GM23338 (cell line): ENCODE measurements around the gene RAB1B. TPM values are rescaled to one million over a fixed set of nuclear protein-coding genes. Genes with fewer than 3 reads are reported as not detected.

Experiments
- ATAC-seq: fragments of 200-7000 bp; cut with Tn5 transposase; 3 replicates; pipeline ENCODE4 v1.9.1; 2020
- DNase-seq: peaks from one replicate; pipeline ENCODE4 v3.0.0-alpha.2; 2015; ENCODE audit warnings: low spot score
- H2AFZ ChIP-seq: fragments of 200-600 bp; sonication (generic); 2 replicates; pipeline ENCODE4 v1.8.0; 2016; ENCODE audit warnings: antibody characterized with exemption, mild to moderate bottlenecking, moderate library complexity
- H3F3A ChIP-seq: fragments of 200-600 bp; sonication (generic); replicated peaks from 2 replicates; pipeline ENCODE4 v1.8.0; 2017; ENCODE audit warnings: antibody characterized with exemption, mixed run types, low read depth
- H3K27ac ChIP-seq: fragments of 200-600 bp; sonication (generic); 2 replicates; pipeline ENCODE4 v1.6.1; 2016; ENCODE audit warnings: low read depth
- H3K27me3 ChIP-seq: fragments of 200-600 bp; sonication (generic); 2 replicates; pipeline ENCODE4 v1.8.0; 2016; ENCODE audit warnings: mild to moderate bottlenecking, mixed run types, moderate library complexity; ENCODE audit not compliant: insufficient read depth
- H3K36me3 ChIP-seq: fragments of 200-600 bp; sonication (generic); 2 replicates; pipeline ENCODE4 v1.8.0; 2016; ENCODE audit warnings: mild to moderate bottlenecking; ENCODE audit not compliant: insufficient read depth
- H3K4me1 ChIP-seq: fragments of 200-600 bp; sonication (generic); 2 replicates; pipeline ENCODE4 v1.8.0; 2016; ENCODE audit warnings: mild to moderate bottlenecking, moderate library complexity; ENCODE audit not compliant: insufficient read depth
- H3K4me2 ChIP-seq: fragments of 200-600 bp; sonication (generic); 2 replicates; pipeline ENCODE4 v1.7.1; 2017; ENCODE audit warnings: mixed run types
- H3K4me3 ChIP-seq: fragments of 200-600 bp; sonication (generic); 2 replicates; pipeline ENCODE4 v1.6.1; 2016; ENCODE audit warnings: mixed run types
- H3K79me2 ChIP-seq: fragments of 200-600 bp; sonication (generic); replicated peaks from 2 replicates; pipeline ENCODE4 v1.8.0; 2017; ENCODE audit warnings: mild to moderate bottlenecking; ENCODE audit not compliant: insufficient read depth
- H3K9me2 ChIP-seq: fragments of 200-600 bp; sonication (generic); 2 replicates; pipeline ENCODE4 v1.8.0; 2017; ENCODE audit not compliant: insufficient read depth
- H4K20me1 ChIP-seq: fragments of 200-600 bp; sonication (generic); replicated peaks from 2 replicates; pipeline ENCODE4 v1.8.0; 2017; ENCODE audit warnings: mild to moderate bottlenecking; ENCODE audit not compliant: insufficient read depth
- H3K27ac Mint-ChIP-seq: 2 replicates; pipeline ENCODE4 v1.8.0; 2020; ENCODE audit warnings: inconsistent platforms, mild to moderate bottlenecking, moderate library complexity, mixed read lengths
- H3K27me3 Mint-ChIP-seq: 3 replicates; pipeline ENCODE4 v1.8.0; 2022; ENCODE audit warnings: low read depth, mild to moderate bottlenecking, moderate library complexity, mixed read lengths, inconsistent platforms; ENCODE audit not compliant: insufficient read depth, poor library complexity
- H3K36me3 Mint-ChIP-seq: 3 replicates; pipeline ENCODE4 v1.8.0; 2021; ENCODE audit warnings: low read depth, mild to moderate bottlenecking, inconsistent platforms, moderate library complexity, mixed read lengths
- H3K4me1 Mint-ChIP-seq: 3 replicates; pipeline ENCODE4 v1.8.0; 2020; ENCODE audit warnings: mild to moderate bottlenecking, inconsistent platforms, mixed read lengths
- H3K4me3 Mint-ChIP-seq: 3 replicates; pipeline ENCODE4 v1.8.0; 2021; ENCODE audit warnings: moderate library complexity, mild to moderate bottlenecking, inconsistent platforms, mixed read lengths
- H3K9me3 Mint-ChIP-seq: 3 replicates; pipeline ENCODE4 v1.8.0; 2020; ENCODE audit warnings: moderate library complexity, mild to moderate bottlenecking, inconsistent platforms, mixed read lengths
- CREB1 ChIP-seq: fragments of 250-450 bp; sonication (Bioruptor Pico); IDR thresholded peaks from 2 replicates; pipeline ENCODE4 v1.5.0; 2020; ENCODE audit warnings: low read depth, mild to moderate bottlenecking, moderate library complexity
- CTCF ChIP-seq, 2 experiments: fragments of 200-600 bp in 1 of 2; sonication (generic) in 1 of 2; conservative IDR thresholded peaks; 2 replicates each; pipeline versions ENCODE4 v1.5.1 to v1.6.1; 2016 to 2017; ENCODE audit warnings: antibody characterized with exemption in 2 of 2, low read depth in 2 of 2, mild to moderate bottlenecking in 2 of 2, moderate library complexity in 1 of 2
- EZH2phosphoT487 ChIP-seq: fragments of 200-600 bp; sonication (generic); IDR thresholded peaks from one replicate; pipeline ENCODE4 v1.8.1; 2018; ENCODE audit warnings: antibody characterized with exemption; ENCODE audit not compliant: unreplicated experiment
- POLR2AphosphoS5 ChIP-seq: IDR thresholded peaks from 2 replicates; pipeline ENCODE4 v1.6.1; 2016; ENCODE audit warnings: antibody characterized with exemption, low read depth
- REST ChIP-seq: IDR thresholded peaks from one replicate; pipeline ENCODE4 v1.6.1; 2018; ENCODE audit warnings: antibody characterized with exemption; ENCODE audit not compliant: unreplicated experiment
- STAT1 ChIP-seq: IDR thresholded peaks from one replicate; pipeline ENCODE4 v1.6.1; 2016; ENCODE audit warnings: antibody characterized with exemption; ENCODE audit not compliant: unreplicated experiment
- long read RNA-seq: library from polyadenylated mRNA; unstranded; transcript quantifications from one replicate; pipeline ENCODE4 v2.0.0, GENCODE V29; 2020; ENCODE audit not compliant: unreplicated experiment
- polyA plus RNA-seq: library from polyadenylated mRNA; unstranded; fragments of >200 nt; fragmentation: Nextera tagmentation; extraction: Ambion mirVana; gene quantifications from 2 replicates; pipeline ENCODE4 v1.2.1, GENCODE V29; 2016
- total RNA-seq: library from RNA; depleted of rRNA; stranded (reverse); fragments of >200 nt; shearing (Covaris generic); gene quantifications from 2 replicates; pipeline ENCODE4 v1.2.3, GENCODE V29; 2014; rRNA removed
- TF ChIP-seq, protein P1 (sequence below): IDR thresholded peaks from 2 replicates; pipeline ENCODE4 v1.6.1; 2016; ENCODE audit warnings: antibody characterized with exemption

RAB1B gene
- total RNA-seq, result 92.7 and 99.6 TPM in 2 replicates
- 30.3 and 30.5 TPM in 2 replicates for polyA plus RNA-seq
- long read RNA-seq, partial matches to known transcripts, result 0 of 13 reads
- long read RNA-seq, other reads (novel, unspliced or antisense), result 12 of 13 reads

DNA sequence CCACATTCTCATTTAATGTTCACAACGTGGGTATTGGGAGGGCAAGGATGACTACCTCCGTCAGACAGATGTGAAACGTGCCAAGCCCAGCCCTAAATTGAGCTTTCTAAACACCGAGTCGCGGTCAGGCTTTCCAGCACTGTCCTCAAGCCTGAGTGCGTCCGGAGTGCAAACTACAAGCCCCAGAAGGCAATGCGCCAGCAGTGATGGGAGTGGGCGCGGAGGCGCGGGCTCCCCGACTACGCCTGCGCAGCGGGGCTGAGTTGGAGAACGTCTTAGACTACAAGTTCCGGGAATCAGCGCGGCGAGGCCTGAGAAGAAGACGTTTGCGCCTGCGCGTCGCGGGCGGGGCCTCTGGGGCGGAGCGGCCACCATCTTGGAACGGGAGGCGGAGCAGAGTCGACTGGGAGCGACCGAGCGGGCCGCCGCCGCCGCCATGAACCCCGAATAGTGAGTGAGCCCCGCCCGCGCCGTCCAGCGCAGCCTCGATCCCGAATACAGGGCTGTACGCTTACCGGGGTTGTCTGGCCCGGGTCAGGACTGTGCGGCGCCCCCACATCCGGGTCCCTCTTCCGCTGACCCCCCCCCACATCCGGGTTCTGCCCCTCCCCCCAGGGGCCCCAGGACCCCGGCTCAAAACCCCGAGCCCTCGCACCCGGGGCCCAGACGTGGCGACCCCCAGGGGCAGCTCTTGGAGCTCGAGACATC is at the start of gene RAB1B:
RAB1B (plus strand) TSS at position 396 of the 708 bp plus-strand sequence; CDS start at position 437, 41 bp downstream.
- no peak for TF ChIP-seq CREB1 (CRISPR knock-in tag)
- TF ChIP-seq POLR2AphosphoS5, result peak; percentile 66
- TF ChIP-seq, protein P1, sequence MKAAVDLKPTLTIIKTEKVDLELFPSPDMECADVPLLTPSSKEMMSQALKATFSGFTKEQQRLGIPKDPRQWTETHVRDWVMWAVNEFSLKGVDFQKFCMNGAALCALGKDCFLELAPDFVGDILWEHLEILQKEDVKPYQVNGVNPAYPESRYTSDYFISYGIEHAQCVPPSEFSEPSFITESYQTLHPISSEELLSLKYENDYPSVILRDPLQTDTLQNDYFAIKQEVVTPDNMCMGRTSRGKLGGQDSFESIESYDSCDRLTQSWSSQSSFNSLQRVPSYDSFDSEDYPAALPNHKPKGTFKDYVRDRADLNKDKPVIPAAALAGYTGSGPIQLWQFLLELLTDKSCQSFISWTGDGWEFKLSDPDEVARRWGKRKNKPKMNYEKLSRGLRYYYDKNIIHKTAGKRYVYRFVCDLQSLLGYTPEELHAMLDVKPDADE, result peak; percentile 91
- TF ChIP-seq CTCF (conservative IDR thresholded peaks at IDR 0.05; ENCODE audit: low read depth in 2 of 2), result 0 out of 4 replicates have a peak, but pooled peaks of 1 of the 2 experiments have one; percentile 7
- peak within 1 kb of the TSS; percentile 86 for H3K27ac ChIP-seq
- ATAC-seq, result peak; percentile 80
- H2AFZ ChIP-seq, result peak within 1 kb of the TSS; percentile 11; the same call in 1 of the 2 replicates
- H3K4me1 ChIP-seq, result no peaks in the 10 kb centered on the region
- peak within 1 kb of the TSS; percentile 95 for H3K4me3 ChIP-seq
- peaks cover 38% of the 10 kb centered on the region for H3K36me3 Mint-ChIP-seq
- peak within 1 kb of the TSS; percentile 93 for H3K4me3 Mint-ChIP-seq
- H3K36me3 ChIP-seq, result no peaks in the 10 kb centered on the region
- H3K27ac Mint-ChIP-seq, result peak within 1 kb of the TSS; percentile 94
- H3K27me3 Mint-ChIP-seq, result peaks cover 9% of the 10 kb centered on the region
- no peaks in the 10 kb centered on the region for H3K9me3 Mint-ChIP-seq
- H3K27me3 ChIP-seq, result no peaks in the 10 kb centered on the region
- peaks cover 20% of the 10 kb centered on the region for H3K79me2 ChIP-seq
- H3K4me2 ChIP-seq, result peak within 1 kb of the TSS; percentile 98
- DNase-seq, result peak; percentile 100
- H4K20me1 ChIP-seq, result peaks cover 7% of the 10 kb centered on the region
- H3F3A ChIP-seq, result 0 out of 2 replicates have a peak, but pooled peaks cover 14% of the 10 kb centered on the region
- peaks cover 16% of the 10 kb centered on the region for H3K4me1 Mint-ChIP-seq
- no peaks in the 10 kb centered on the region for H3K9me2 ChIP-seq

- H3K79me2 ChIP-seq, result no peaks in the 10 kb centered on the region
- no peak overlapping the region for H3K4me2 ChIP-seq
- ATAC-seq, result no peak
- H3K9me2 ChIP-seq, result no peaks in the 10 kb centered on the region
- TF ChIP-seq STAT1, result no peak
- TF ChIP-seq REST, result no peak
- TF ChIP-seq CTCF (conservative IDR thresholded peaks at IDR 0.05; ENCODE audit: low read depth in 2 of 2), result no peak
- no peak for TF ChIP-seq EZH2phosphoT487
- Mint-ChIP-seq H3K36me3 (peaks cover 10% of the 10 kb centered on the region; the same call in 2 of the 3 replicates), H3K9me3 (no peaks in the 10 kb centered on the region), H3K27ac (no peak overlapping the region), H3K27me3 (peaks cover 11% of the 10 kb centered on the region), H3K4me3 (no peak overlapping the region; the same call in 2 of the 3 replicates), H3K4me1 (peaks cover 12% of the 10 kb centered on the region; the same call in 2 of the 3 replicates)
- H4K20me1 ChIP-seq, result 0 out of 2 replicates have a peak, but pooled peaks cover 2% of the 10 kb centered on the region
- H3K36me3 ChIP-seq, result no peaks in the 10 kb centered on the region
- no peak overlapping the region for H3K4me3 ChIP-seq
- H3K27me3 ChIP-seq, result no peaks in the 10 kb centered on the region
- DNase-seq, result no peak
- peaks cover 4% of the 10 kb centered on the region; the same call in 1 of the 2 replicates for H3F3A ChIP-seq
- H3K27ac ChIP-seq, result no peak overlapping the region
- no peak overlapping the region for H2AFZ ChIP-seq
- peaks cover 5% of the 10 kb centered on the region; the same call in 1 of the 2 replicates for H3K4me1 ChIP-seq
Observed at GRCh38 chr11:66218846-66219620, 49.4 kb upstream of the RAB1B start.
